Mesodermal cell (in vitro differentiated cells): ENCODE measurements around the gene STYXL1.
"Not testable (repeated sequence)": the region's sequence is repeated elsewhere in the genome, so short reads cannot be mapped to it uniquely, and the experiment has no call there.

Source experiments
- H3K27ac ChIP-seq: 2 replicates; pipeline ENCODE4 v1.7.0; 2013; ENCODE audit warnings: mild to moderate bottlenecking, low read depth, low read length, moderate library complexity; ENCODE audit not compliant: severe bottlenecking
- H3K36me3 ChIP-seq: 2 replicates; pipeline ENCODE4 v1.7.1; 2013; ENCODE audit warnings: mild to moderate bottlenecking, low read length, moderate library complexity; ENCODE audit not compliant: control insufficient read depth, insufficient read depth
- H3K4me1 ChIP-seq: one replicate; pipeline ENCODE4 v1.7.1; 2013; ENCODE audit warnings: mild to moderate bottlenecking, low read length; ENCODE audit not compliant: insufficient read depth, control insufficient read depth, poor library complexity, severe bottlenecking
- H3K4me3 ChIP-seq: 2 replicates; pipeline ENCODE4 v1.7.0; 2013; ENCODE audit warnings: low read length, control low read depth, mild to moderate bottlenecking; ENCODE audit not compliant: insufficient read depth, poor library complexity, severe bottlenecking; ENCODE audit errors: extremely low read depth
- H3K9me3 ChIP-seq: 2 replicates; pipeline ENCODE4 v1.7.1; 2013; ENCODE audit warnings: mild to moderate bottlenecking, low read length, moderate library complexity; ENCODE audit not compliant: control insufficient read depth
- WGBS, 2 experiments: methylation state at CpG; one replicate each; pipeline ENCODE4 v1.1.5; 2013; ENCODE audit warnings: missing lambda C conversion rate in 2 of 2; ENCODE audit not compliant: insufficient coverage in 2 of 2; 5-methylcytosine and 5-hydroxymethylcytosine counted together

Gene STYXL1

DNA sequence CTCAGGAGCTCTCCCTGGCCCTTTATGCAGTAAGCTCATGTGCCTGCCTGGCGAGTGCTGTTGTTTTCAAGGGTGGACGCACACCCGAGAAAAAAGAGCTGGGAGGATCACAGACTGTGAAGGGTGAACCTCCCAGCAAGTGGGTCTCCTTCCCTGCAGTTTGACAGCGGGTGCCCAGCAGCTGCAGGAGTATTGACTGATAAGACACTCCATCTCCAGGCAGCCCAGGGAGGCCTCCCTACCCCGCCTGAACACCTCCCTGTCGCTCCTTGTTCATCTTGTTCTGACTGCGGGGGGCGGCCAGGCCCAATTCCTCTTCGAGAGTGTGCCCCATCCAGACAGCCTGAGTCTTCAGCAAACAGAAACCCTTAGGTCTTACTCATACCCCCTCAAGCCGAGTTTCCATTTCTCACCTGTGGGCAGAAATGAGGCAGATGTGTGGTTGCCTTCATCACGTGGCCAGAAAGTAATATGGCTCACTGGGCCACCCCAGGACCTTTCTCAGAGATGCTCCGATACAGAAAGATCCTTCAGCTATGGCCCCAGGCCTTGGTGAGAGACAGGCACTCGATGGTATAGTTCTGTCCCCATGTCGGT is 17.3 kb upstream of the STYXL1 start:
- WGBS, 2 experiments, result 92 to 95% methylated on average over 14 of the region's 14 CpGs
- Histone ChIP-seq H3K9me3 (no peaks in the 10 kb centered on the region), H3K36me3 (peaks cover 73% of the 10 kb centered on the region)

GRCh38 chr7:76064208-76064970 is 16.6 kb upstream of the STYXL1 start:
- H3K36me3 ChIP-seq, result peaks cover 80% of the 10 kb centered on the region
- no peak overlapping the region for H3K4me3 ChIP-seq
- 97 to 100% methylated on average over 17 to 20 of the region's 24 CpGs for whole genome bisulfite sequencing, 2 experiments
- no peak overlapping the region for H3K27ac ChIP-seq
- no peaks in the 10 kb centered on the region for H3K4me1 ChIP-seq
- no peaks in the 10 kb centered on the region for H3K9me3 ChIP-seq

More for the DNA sequence above, 17.3 kb upstream of the STYXL1 start:
- no peaks in the 10 kb centered on the region for H3K4me1 ChIP-seq
- H3K4me3 ChIP-seq, result no peak overlapping the region
- no peak overlapping the region for H3K27ac ChIP-seq

DNA sequence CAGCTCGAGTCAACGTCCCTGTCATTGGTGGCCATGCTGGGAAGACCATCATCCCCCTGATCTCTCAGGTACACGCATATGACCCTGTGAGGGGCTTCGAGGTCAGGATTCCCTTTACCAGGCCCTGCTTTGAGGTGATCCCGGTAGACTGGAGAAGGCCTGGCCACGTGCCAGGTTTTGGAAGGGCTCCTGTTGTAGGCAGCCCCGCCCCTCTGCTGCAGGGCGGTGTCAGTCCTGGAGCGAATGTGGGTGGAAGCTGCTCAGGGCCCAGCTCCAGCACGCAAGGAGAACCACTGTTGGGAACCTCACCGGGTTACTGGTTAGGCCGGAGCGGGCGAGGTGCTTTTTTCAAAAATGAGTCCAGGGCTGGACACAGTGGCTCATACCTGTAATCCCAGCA is 15.7 kb upstream of the STYXL1 start:
- Histone ChIP-seq H3K27ac (no peak overlapping the region), H3K9me3 (no peaks in the 10 kb centered on the region), H3K4me1 (no peaks in the 10 kb centered on the region), H3K36me3 (peaks cover 89% of the 10 kb centered on the region), H3K4me3 (no peak overlapping the region)
- 94 to 96% methylated on average over 14 of the region's 14 CpGs for WGBS, 2 experiments

DNA sequence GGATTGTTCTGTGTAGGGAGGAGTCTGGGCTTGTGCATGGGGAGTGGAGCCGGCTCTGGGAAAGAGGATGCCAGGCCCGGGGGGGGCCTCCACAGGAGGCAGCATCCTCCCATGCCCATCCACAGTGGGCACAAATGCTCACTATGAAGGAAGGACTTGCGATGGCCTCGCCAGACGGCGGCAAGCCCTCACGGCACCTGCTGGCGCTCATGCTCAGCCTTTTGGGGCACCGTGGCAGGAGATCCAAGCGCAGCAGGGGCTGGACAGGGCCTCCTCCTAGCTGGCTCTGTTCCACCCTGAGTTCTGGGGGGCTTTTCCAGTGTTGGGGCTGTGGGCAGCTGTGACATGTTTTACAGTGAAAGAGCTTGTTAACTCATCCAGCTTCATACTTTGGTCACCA is 15.3 kb upstream of the STYXL1 start:
- Histone ChIP-seq H3K4me3 (no peak overlapping the region), H3K9me3 (no peaks in the 10 kb centered on the region), H3K4me1 (no peaks in the 10 kb centered on the region), H3K27ac (no peak overlapping the region), H3K36me3 (peaks cover 93% of the 10 kb centered on the region)
- WGBS, 2 experiments, result 98 to 99% methylated on average over 8 of the region's 10 CpGs

DNA sequence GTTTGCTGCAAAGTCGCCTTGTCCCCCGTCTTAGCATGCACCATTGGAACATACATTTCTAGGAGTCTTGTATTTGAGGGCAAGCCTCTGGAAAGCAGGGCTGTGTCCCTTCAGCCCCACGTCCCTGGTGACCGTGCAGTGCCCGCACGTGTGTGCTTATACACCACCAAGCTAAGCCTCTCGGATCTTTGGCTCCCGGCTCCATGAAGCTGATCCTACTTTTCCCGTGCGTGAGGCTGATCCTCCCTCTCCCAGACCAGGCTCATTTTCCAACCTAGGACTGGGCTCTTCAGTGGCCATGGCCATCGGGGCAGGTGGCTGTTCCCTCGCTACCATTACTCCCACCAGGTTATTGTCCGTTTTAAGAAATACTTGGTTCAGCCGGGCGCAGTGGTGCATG is 14.5 kb upstream of the STYXL1 start:
- H3K36me3 ChIP-seq, result peaks cover 97% of the 10 kb centered on the region

DNA sequence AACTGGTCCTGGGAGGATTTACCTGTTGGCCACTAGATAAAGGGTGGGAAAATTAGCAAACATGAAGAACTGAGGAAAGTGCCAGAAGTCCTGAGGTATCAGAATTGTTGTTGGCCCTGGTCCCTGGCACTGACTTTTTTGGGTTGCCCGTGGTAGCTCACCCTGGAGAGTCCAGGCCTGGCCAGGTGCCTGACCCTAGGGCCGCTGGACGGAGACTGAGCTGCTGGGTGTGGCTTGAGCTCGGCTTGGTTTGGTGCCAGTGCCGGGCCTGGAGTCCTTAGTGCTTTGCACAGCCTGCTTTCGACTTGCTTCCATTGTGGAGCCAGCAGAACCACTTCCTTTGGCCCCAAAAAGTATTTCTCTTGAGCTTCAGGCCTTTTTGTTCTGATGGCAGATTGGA is 13.0 kb upstream of the STYXL1 start:
- Histone ChIP-seq H3K4me3 (no peak overlapping the region), H3K27ac (no peak overlapping the region), H3K4me1 (no peaks in the 10 kb centered on the region), H3K9me3 (no peaks in the 10 kb centered on the region), H3K36me3 (peaks cover 98% of the 10 kb centered on the region)
- 93 to 96% methylated on average over 6 of the region's 6 CpGs for WGBS, 2 experiments

More for the DNA sequence above, 14.5 kb upstream of the STYXL1 start:
- Histone ChIP-seq H3K27ac (no peak overlapping the region), H3K4me1 (no peaks in the 10 kb centered on the region), H3K9me3 (no peaks in the 10 kb centered on the region), H3K4me3 (no peak overlapping the region)
- WGBS, 2 experiments, result 97% methylated on average over 13 to 15 of the region's 15 CpGs

DNA sequence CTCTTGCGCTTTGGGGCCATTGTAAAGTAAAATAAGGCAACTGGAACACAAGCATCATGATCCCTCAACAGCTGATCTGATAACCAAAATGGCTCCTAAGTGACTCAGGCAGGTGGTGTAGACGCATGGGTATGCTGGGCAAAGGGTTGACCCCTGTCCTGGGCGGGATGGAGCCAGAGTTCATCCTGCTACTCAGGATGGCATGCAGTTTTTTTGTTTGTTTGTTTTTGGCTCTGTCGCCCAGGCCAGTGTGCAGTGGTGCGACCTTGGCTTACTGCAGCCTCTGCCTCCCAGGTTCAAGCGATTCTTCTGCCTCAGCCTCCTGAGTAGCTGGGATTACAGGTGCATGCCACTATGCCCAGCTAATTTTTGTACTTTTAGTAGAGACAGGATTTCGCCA is 10.9 kb upstream of the STYXL1 start:
- not testable (repeated sequence) for H3K4me1 ChIP-seq, H3K4me3 ChIP-seq, H3K9me3 ChIP-seq, H3K27ac ChIP-seq
- WGBS, 2 experiments, result 83 to 98% methylated on average over 7 of the region's 7 CpGs
- peaks cover 97% of the 10 kb centered on the region for H3K36me3 ChIP-seq

DNA sequence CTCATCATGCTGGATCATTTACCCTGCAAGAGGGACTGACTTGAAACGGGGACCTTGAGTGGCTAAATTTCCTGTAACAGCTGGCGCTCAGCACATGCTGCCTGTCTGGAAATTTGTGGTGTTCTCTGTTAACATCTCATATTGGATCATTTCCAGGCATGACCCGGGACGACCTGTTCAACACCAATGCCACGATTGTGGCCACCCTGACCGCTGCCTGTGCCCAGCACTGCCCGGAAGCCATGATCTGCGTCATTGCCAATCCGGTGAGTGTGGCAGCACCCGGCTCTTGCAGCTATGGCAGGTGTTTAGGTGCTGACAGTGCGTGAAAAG is 10.0 kb upstream of the STYXL1 start:
- no peaks in the 10 kb centered on the region for H3K9me3 ChIP-seq
- WGBS, 2 experiments, result 96 to 97% methylated on average over 11 of the region's 11 CpGs
- H3K27ac ChIP-seq, result no peak overlapping the region
- no peak overlapping the region for H3K4me3 ChIP-seq
- peaks cover 12% of the 10 kb centered on the region for H3K4me1 ChIP-seq
- peaks cover 98% of the 10 kb centered on the region for H3K36me3 ChIP-seq

DNA sequence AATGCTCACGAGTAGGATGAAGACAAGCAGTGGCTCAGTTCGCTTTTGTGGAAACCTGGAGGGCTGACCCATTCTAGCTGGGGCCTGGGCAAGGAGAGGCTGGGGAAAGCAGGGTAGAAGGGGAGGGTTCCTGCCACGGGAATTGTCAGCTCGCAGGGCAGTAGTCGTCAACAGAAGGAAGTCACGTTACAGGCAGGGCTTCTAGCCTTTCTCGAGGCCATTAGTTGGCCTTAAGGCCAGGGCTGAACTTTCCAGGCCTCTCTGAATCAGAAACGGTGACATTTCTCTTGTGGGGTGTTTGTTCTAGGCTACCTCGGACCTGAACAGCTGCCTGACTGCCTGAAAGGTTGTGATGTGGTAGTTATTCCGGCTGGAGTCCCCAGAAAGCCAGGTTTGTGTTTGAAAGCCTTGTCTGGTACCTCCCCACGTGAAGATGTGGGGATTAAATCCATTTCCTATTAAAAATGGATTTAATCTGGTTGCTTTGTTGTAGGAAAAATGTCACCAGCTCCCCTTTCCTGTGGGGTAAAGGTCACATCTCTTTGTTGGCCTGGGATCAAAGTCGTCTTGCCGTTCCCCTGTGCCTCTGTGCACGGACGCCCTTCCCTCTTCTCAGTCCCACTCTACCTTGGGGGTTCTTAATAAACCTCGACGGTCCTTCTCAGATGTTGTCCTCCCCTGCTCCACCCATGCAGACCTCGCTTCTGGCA is 9.5 kb upstream of the STYXL1 start:
- WGBS, 2 experiments, result 93 to 97% methylated on average over 12 to 16 of the region's 18 CpGs
- peaks cover 97% of the 10 kb centered on the region for H3K36me3 ChIP-seq
- H3K4me1 ChIP-seq, result peaks cover 12% of the 10 kb centered on the region
- no peaks in the 10 kb centered on the region for H3K9me3 ChIP-seq
- H3K4me3 ChIP-seq, result no peak overlapping the region
- H3K27ac ChIP-seq, result no peak overlapping the region

- WGBS, 2 experiments, result 98 to 100% methylated on average over 3 to 6 of the region's 7 CpGs
- H3K4me1 ChIP-seq, result peaks cover 12% of the 10 kb centered on the region
Measured at GRCh38 chr7:76056241-76056640, 8.4 kb upstream of the STYXL1 start.

More at GRCh38 chr7:76056241-76056640, 8.4 kb upstream of the STYXL1 start:
- no peaks in the 10 kb centered on the region for H3K9me3 ChIP-seq
- H3K36me3 ChIP-seq, result peaks cover 94% of the 10 kb centered on the region
- H3K27ac ChIP-seq, result no peak overlapping the region
- H3K4me3 ChIP-seq, result no peak overlapping the region
